Right lobe of liver (tissue), 4 donors: ENCODE measurements around the gene ZBTB21.

Experiments used
- CTCF ChIP-seq, 4 donors: fragments of 200-600 bp in 3 of 4; fragments of 450-650 bp in 1 of 4; IDR thresholded peaks; one replicate each; pipeline versions ENCODE4 v1.5.1 to v1.8.0; 2016 to 2022; ENCODE audit warnings: antibody characterized with exemption in 4 of 4, mild to moderate bottlenecking in 2 of 4
- POLR2A ChIP-seq: fragments of 450-650 bp; IDR thresholded peaks from one replicate; pipeline ENCODE4 v1.6.1; 2017; ENCODE audit warnings: antibody characterized with exemption, mild to moderate bottlenecking
- donor health status: DM: no; HTN: no; CAD: no.
- donor health status: DM: no; HTN: no; CAD: no.
- donor health status: DM: no; HTN: yes; CAD: no.

DNA sequence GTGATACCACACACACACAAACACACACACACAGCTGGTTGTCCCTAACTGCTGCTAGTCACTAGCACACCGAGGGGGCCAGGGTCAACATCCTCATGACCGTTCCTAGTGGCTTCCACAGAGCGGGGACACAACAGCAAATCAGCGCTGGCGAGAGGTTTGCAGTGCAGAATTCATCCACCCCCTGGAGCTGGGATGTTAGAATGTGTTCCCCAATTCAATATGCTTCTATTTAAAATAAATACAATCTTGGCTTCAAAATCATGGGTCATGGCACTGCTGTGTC lies 40.1 kb downstream of the ZBTB21 start:
- TF ChIP-seq CTCF (IDR thresholded peaks at IDR 0.05) = no peak
- TF ChIP-seq POLR2A = no peak
